WTC11 (cell line): ENCODE data around the gene USP7. TPM values are rescaled to one million over a fixed set of nuclear protein-coding genes. Genes with fewer than 3 reads are reported as not detected.

Source experiments
- ATAC-seq: fragments of 200-7000 bp; cut with Tn5 transposase; 2 replicates; pipeline ENCODE4 v1.10.0; 2021; ENCODE audit warnings: mild to moderate bottlenecking, moderate library complexity
- CTCF ChIA-PET: fragments of 300-600 bp; sonication (Branson Sonifier 250); formaldehyde crosslinking; loops from one replicate; lab custom pipeline; 2021; ENCODE audit warnings: antibody characterized with exemption; lab: Charles Lee
- POLR2A ChIA-PET: fragments of 350-600 bp; sonication (Branson Sonifier 250); formaldehyde crosslinking; loops from one replicate; lab custom pipeline; 2021; ENCODE audit warnings: antibody characterized with exemption; lab: Charles Lee
- DNase-seq: peaks from one replicate; pipeline ENCODE4 v3.0.0; 2021; ENCODE audit warnings: low spot score
- H3K27ac Mint-ChIP-seq: 2 replicates; pipeline ENCODE4 v1.8.0; 2021; ENCODE audit warnings: mixed read lengths
- H3K27me3 Mint-ChIP-seq: 2 replicates; pipeline ENCODE4 v1.8.0; 2021; ENCODE audit warnings: low read depth, mild to moderate bottlenecking, moderate library complexity, mixed read lengths
- H3K36me3 Mint-ChIP-seq: 2 replicates; pipeline ENCODE4 v1.8.0; 2021; ENCODE audit warnings: mixed read lengths
- H3K4me1 Mint-ChIP-seq: 2 replicates; pipeline ENCODE4 v1.8.0; 2022; ENCODE audit warnings: mixed read lengths
- H3K4me3 Mint-ChIP-seq: 2 replicates; pipeline ENCODE4 v1.8.0; 2021; ENCODE audit warnings: mild to moderate bottlenecking, moderate library complexity, mixed read lengths
- H3K9me3 Mint-ChIP-seq: 2 replicates; pipeline ENCODE4 v1.8.0; 2021; ENCODE audit warnings: mixed read lengths
- CBFB ChIP-seq: sonication (generic); formaldehyde crosslinking; IDR thresholded peaks from 2 replicates; pipeline ENCODE4 v1.8.1; 2022; ENCODE audit warnings: mild to moderate bottlenecking, low read depth, missing genetic modification reagents
- ELF4 ChIP-seq: sonication (generic); formaldehyde crosslinking; IDR thresholded peaks from 2 replicates; pipeline ENCODE4 v1.8.1; 2022; ENCODE audit warnings: low read depth, mild to moderate bottlenecking, moderate library complexity, missing genetic modification reagents
- GABPB1 ChIP-seq: sonication (generic); formaldehyde crosslinking; IDR thresholded peaks from 2 replicates; pipeline ENCODE4 v1.8.1; 2023; ENCODE audit warnings: mild to moderate bottlenecking, missing genetic modification reagents
- HMGA2 ChIP-seq: fragments of 250-450 bp; sonication (Bioruptor Pico); IDR thresholded peaks from 2 replicates; pipeline ENCODE4 v1.4.0; 2021; ENCODE audit warnings: mild to moderate bottlenecking, moderate library complexity
- MYBL2 ChIP-seq: sonication (generic); formaldehyde crosslinking; IDR thresholded peaks from 2 replicates; pipeline ENCODE4 v1.8.1; 2023; ENCODE audit warnings: mild to moderate bottlenecking, moderate library complexity, missing genetic modification reagents
- SMAD4 ChIP-seq: sonication (generic); formaldehyde crosslinking; IDR thresholded peaks from 2 replicates; pipeline ENCODE4 v1.8.0; 2022; ENCODE audit warnings: mild to moderate bottlenecking, missing genetic modification reagents
- ZNF138 ChIP-seq: sonication (generic); formaldehyde crosslinking; conservative IDR thresholded peaks from 2 replicates; pipeline ENCODE4 v1.8.1; 2022; ENCODE audit warnings: mild to moderate bottlenecking, moderate library complexity, missing genetic modification reagents
- ZNF281 ChIP-seq: sonication (generic); formaldehyde crosslinking; IDR thresholded peaks from 2 replicates; pipeline ENCODE4 v1.8.0; 2023; ENCODE audit warnings: mild to moderate bottlenecking, missing genetic modification reagents
- total RNA-seq: library from RNA; stranded (reverse); gene quantifications from 3 replicates; pipeline ENCODE4 v1.2.3, GENCODE V29; 2021
- TF ChIP-seq, protein P1 (sequence below): sonication (generic); formaldehyde crosslinking; IDR thresholded peaks from 2 replicates; pipeline ENCODE4 v1.8.0; 2022; ENCODE audit warnings: mild to moderate bottlenecking, missing genetic modification reagents
- TF ChIP-seq, protein P2 (sequence below): sonication (generic); formaldehyde crosslinking; IDR thresholded peaks from 2 replicates; pipeline ENCODE4 v1.8.1; 2023; ENCODE audit warnings: mild to moderate bottlenecking, missing genetic modification reagents, moderate library complexity
- TF ChIP-seq, protein P3 (sequence below): sonication (generic); formaldehyde crosslinking; IDR thresholded peaks from 2 replicates; pipeline ENCODE4 v1.8.0; 2022; ENCODE audit warnings: mild to moderate bottlenecking, missing genetic modification reagents

USP7 gene
- total RNA-seq, 1 experiment from 2014 or later, result 211 TPM

DNA sequence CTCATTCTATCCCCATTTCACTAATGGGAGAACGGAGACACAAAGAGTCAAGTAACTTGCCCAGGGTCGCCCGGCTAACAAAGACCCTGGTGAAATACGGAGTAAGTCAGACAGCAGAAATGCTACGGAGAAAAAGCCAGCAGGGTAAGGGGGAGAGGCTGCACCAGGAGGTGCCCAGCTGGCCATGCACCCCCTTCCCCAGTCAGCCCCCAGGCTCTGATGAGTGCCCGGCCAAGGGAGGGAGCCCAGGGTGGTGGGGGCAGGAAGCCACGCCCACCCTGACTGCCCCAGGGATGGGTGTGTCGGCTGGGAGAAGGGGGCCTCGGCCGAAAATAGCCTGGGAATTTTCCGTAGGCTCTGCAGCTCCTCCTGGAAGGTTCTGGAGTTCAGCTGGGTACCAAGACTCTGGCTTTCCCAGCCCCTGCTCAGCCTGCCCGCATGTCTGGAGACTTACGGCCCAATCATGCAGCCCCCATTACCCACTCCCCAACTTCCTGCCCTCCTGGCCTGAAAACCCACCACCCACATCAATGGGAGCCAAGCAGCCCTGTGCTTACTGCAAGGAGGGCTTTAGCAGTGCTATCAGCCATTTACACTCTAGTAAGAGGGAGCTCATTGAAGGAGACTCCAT lies 99.1 kb downstream of the USP7 start:
- no peak for DNase-seq
- CTCF ChIA-PET, result interaction anchor here (0.9 to 2.8 kb wide), 13 partner anchors 10 to 213 kb away, joined by 3 to 16 read pairs (median 5); no protein-coding TSS in a partner anchor
- TF ChIP-seq ELF4 (CRISPR knock-in tag) (no peak), MYBL2 (no peak)
- TF ChIP-seq, protein P1, sequence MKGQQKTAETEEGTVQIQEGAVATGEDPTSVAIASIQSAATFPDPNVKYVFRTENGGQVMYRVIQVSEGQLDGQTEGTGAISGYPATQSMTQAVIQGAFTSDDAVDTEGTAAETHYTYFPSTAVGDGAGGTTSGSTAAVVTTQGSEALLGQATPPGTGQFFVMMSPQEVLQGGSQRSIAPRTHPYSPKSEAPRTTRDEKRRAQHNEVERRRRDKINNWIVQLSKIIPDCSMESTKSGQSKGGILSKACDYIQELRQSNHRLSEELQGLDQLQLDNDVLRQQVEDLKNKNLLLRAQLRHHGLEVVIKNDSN (CRISPR knock-in tag), result peak; percentile 22; the same call in 1 of the 2 replicates
- TF ChIP-seq, protein P2, sequence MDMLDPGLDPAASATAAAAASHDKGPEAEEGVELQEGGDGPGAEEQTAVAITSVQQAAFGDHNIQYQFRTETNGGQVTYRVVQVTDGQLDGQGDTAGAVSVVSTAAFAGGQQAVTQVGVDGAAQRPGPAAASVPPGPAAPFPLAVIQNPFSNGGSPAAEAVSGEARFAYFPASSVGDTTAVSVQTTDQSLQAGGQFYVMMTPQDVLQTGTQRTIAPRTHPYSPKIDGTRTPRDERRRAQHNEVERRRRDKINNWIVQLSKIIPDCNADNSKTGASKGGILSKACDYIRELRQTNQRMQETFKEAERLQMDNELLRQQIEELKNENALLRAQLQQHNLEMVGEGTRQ, result no peak
- H3K27ac Mint-ChIP-seq, result peak overlapping the region; percentile 96
- peak overlapping the region; percentile 89 for H3K4me3 Mint-ChIP-seq
- ATAC-seq, result no peak
- POLR2A ChIA-PET, result interaction anchor here (1.1 to 1.3 kb wide), 2 partner anchors 13 to 227 kb away, joined by 4 to 5 read pairs; partner anchors contain the start of gene HAPSTR1
- H3K4me1 Mint-ChIP-seq, result peaks cover 62% of the 10 kb centered on the region
- no peaks in the 10 kb centered on the region for H3K27me3 Mint-ChIP-seq
- H3K36me3 Mint-ChIP-seq, result peaks cover 3% of the 10 kb centered on the region
- H3K9me3 Mint-ChIP-seq, result no peaks in the 10 kb centered on the region

GRCh38 chr16:8863594-8864424 lies 99.9 kb downstream of the USP7 start:
- peaks cover 9% of the 10 kb centered on the region for H3K36me3 Mint-ChIP-seq
- DNase-seq, result peak; percentile 45
- TF ChIP-seq ZNF281 (no peak), ZNF138 (CRISPR knock-in tag) (no peak), CBFB (no peak), SMAD4 (CRISPR knock-in tag) (no peak), GABPB1 (CRISPR knock-in tag) (peak; percentile 81), HMGA2 (no peak)
- TF ChIP-seq, protein P3, sequence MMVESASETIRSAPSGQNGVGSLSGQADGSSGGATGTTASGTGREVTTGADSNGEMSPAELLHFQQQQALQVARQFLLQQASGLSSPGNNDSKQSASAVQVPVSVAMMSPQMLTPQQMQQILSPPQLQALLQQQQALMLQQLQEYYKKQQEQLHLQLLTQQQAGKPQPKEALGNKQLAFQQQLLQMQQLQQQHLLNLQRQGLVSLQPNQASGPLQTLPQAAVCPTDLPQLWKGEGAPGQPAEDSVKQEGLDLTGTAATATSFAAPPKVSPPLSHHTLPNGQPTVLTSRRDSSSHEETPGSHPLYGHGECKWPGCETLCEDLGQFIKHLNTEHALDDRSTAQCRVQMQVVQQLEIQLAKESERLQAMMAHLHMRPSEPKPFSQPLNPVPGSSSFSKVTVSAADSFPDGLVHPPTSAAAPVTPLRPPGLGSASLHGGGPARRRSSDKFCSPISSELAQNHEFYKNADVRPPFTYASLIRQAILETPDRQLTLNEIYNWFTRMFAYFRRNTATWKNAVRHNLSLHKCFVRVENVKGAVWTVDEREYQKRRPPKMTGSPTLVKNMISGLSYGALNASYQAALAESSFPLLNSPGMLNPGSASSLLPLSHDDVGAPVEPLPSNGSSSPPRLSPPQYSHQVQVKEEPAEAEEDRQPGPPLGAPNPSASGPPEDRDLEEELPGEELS (CRISPR knock-in tag), result no peak
- TF ChIP-seq, protein P2, result no peak

More at GRCh38 chr16:8863594-8864424, 99.9 kb downstream of the USP7 start:
- CTCF ChIA-PET, result interaction anchor here (0.7 to 2.8 kb wide), 16 partner anchors 8 to 276 kb away, joined by 3 to 16 read pairs (median 4); no protein-coding TSS in a partner anchor
- H3K4me3 Mint-ChIP-seq, result peak overlapping the region; percentile 18
- peak overlapping the region; percentile 59 for H3K27ac Mint-ChIP-seq
- POLR2A ChIA-PET, result interaction anchor here (0.5 to 1.3 kb wide), 4 partner anchors 12 to 228 kb away, joined by 3 to 5 read pairs (median 4); partner anchors contain the start of gene HAPSTR1
- no peaks in the 10 kb centered on the region for H3K9me3 Mint-ChIP-seq
- peaks cover 60% of the 10 kb centered on the region for H3K4me1 Mint-ChIP-seq
- H3K27me3 Mint-ChIP-seq, result no peaks in the 10 kb centered on the region
- peak; percentile 11 for ATAC-seq
